ENCODE measurements around the gene AP2S1. TPM values are rescaled to one million over a fixed set of nuclear protein-coding genes. Genes with fewer than 3 reads are reported as not detected.
"Not testable (repeated sequence)": the region's sequence is repeated elsewhere in the genome, so short reads cannot be mapped to it uniquely, and the experiment has no call there.

Gene AP2S1
- total RNA-seq (2014; rRNA removed) = 160 and 175 TPM in 2 replicates
- 419 TPM for polyA plus RNA-seq (2012)

GRCh38 chr19:46850228-46851203, at the start of gene AP2S1:
Gene AP2S1 (minus strand): TSS chr19:46850846. CDS start chr19:46850766, 80 bp downstream.
- peak; percentile 100 for DNase-seq (ENCODE audit: low read depth)

- DNase-seq (ENCODE audit: low read depth) = no peak
Observed at GRCh38 chr19:46900341-46900740, 49.7 kb upstream of the AP2S1 start.

- DNase-seq (ENCODE audit: low read depth) = peak; percentile 76
Observed at GRCh38 chr19:46898731-46899130, 48.1 kb upstream of the AP2S1 start.

GRCh38 chr19:46896076-46896794, 45.6 kb upstream of the AP2S1 start:
- peak; percentile 83 for DNase-seq (ENCODE audit: low read depth)

- DNase-seq (ENCODE audit: low read depth) = no peak
Observed at GRCh38 chr19:46892252-46893179, 41.9 kb upstream of the AP2S1 start.

- DNase-seq (ENCODE audit: low read depth) = peak; percentile 77
Observed at GRCh38 chr19:46890423-46891170, 40.0 kb upstream of the AP2S1 start.

- no peak for DNase-seq (ENCODE audit: low read depth)
Observed at GRCh38 chr19:46887240-46887782, 36.7 kb upstream of the AP2S1 start.

- DNase-seq (ENCODE audit: low read depth) = no peak
Observed at GRCh38 chr19:46886546-46887239, 36.0 kb upstream of the AP2S1 start.

GRCh38 chr19:46885411-46885810, 34.8 kb upstream of the AP2S1 start:
- no peak for DNase-seq (ENCODE audit: low read depth)

GRCh38 chr19:46882751-46883150, 32.1 kb upstream of the AP2S1 start:
- not testable (repeated sequence) for DNase-seq (ENCODE audit: low read depth)

GRCh38 chr19:46882034-46882433, 31.4 kb upstream of the AP2S1 start:
- DNase-seq (ENCODE audit: low read depth) = no peak

GRCh38 chr19:46881092-46881491, 30.4 kb upstream of the AP2S1 start:
- DNase-seq (ENCODE audit: low read depth) = no peak

- DNase-seq (ENCODE audit: low read depth) = no peak
Observed at GRCh38 chr19:46880431-46880830, 29.8 kb upstream of the AP2S1 start.

GRCh38 chr19:46878613-46879375, 28.1 kb upstream of the AP2S1 start:
- DNase-seq (ENCODE audit: low read depth) = peak; percentile 92

- DNase-seq (ENCODE audit: low read depth) = no peak
Observed at GRCh38 chr19:46875657-46876056, 25.0 kb upstream of the AP2S1 start.

- no peak for DNase-seq (ENCODE audit: low read depth)
Observed at GRCh38 chr19:46875234-46875633, 24.6 kb upstream of the AP2S1 start.

- no peak for DNase-seq (ENCODE audit: low read depth)
Observed at GRCh38 chr19:46872967-46873366, 22.3 kb upstream of the AP2S1 start.

- not testable (repeated sequence) for DNase-seq (ENCODE audit: low read depth)
Observed at GRCh38 chr19:46871173-46871572, 20.5 kb upstream of the AP2S1 start.

Data from LHCN-M2 (cell line).